SH-SY5Y (cell line): Measurements from ENCODE around the gene BTNL3.

ENCODE experiments used
- GATA2 ChIP-seq: IDR thresholded peaks from 2 replicates; pipeline ENCODE4 v1.6.1; 2011; ENCODE audit warnings: mild to moderate bottlenecking, low read depth, low read length
- GATA3 ChIP-seq: IDR thresholded peaks from 2 replicates; pipeline ENCODE4 v1.6.1; 2011; ENCODE audit warnings: low read depth, mild to moderate bottlenecking, low read length, moderate library complexity

GRCh38 chr5:180970875-180971274 is 17.8 kb upstream of the BTNL3 start:
- TF ChIP-seq GATA2 (no peak), GATA3 (no peak)
